EL (cell line): ENCODE results near the gene TXNIP.

ENCODE experiments used
- DNase-seq: peaks from one replicate; pipeline ENCODE4 v3.0.0-alpha.2; 2016

The TXNIP gene

GRCh38 chr1:146012703-146013558 is 16.6 kb upstream of the TXNIP start:
- DNase-seq = peak; percentile 81

DNA sequence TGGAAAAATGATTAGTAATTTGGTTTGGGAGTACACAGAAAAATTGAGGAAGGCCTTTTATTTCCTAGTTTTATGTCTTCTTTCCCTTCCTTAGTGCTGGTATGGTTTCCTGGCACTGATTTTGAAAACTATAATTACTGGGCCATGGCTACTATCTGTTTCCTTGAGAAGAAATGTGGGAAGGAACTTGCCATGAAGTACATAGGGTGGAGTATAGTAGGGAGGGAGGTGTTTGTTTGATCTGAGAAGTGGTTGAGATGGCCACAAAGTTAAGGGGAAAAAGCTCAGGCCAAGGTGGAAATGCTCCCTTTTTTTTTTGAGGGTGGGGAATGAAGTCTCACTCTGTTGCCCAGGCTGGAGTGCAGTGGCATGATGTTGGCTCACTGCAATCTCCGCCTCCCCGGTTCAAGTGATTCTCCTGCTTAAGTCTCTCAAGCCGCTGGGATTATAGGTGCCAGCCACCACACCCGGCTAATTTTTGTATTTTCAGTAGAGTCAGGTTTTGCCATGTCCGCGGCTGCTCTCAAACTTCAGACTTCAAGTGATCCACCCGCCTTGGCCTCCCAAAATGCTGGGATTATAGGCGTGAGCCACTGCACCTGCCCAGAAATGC is 13.9 kb upstream of the TXNIP start:
- DNase-seq = no peak

GRCh38 chr1:146007489-146008133 is 11.2 kb upstream of the TXNIP start:
- no peak for DNase-seq

GRCh38 chr1:146001709-146002108 is 5.3 kb upstream of the TXNIP start:
- no peak for DNase-seq

DNA sequence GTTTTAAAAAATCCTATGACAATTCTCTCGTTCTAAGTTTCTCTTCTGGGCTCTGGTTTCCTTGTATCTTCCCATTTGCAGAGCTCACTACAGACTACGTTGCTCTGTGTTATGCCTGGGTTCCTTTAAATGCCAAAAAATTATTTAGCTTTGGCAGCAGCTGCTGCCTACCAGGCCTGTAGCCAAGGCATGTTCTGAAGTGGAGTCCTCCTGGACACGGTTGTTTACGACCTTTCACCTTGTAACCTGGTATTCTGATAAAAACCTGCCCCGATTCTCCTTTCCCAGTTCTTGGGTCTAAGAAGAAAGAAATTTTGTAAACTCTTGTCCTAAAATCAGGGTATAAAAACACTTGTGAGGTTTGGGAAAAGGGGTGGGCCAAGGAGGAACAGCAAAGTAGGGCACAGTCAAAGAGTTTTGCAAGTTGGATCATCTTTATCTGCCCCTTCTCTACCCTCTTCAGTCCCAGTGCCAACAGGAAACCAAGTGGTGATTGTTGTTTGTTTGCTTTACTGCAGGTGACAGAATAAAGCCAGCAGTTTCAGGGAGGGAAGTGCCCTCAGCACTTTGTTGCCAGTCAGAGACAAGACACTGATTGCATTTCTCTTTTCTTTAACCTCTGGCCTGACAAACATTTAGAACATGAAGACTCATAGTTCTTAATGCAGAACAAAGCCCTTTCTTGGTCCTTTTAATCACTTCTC is 3.1 kb upstream of the TXNIP start:
- no peak for DNase-seq

- DNase-seq = no peak
These were observed 1.3 kb upstream of the TXNIP start for GRCh38 chr1:145997718-145998023.

- peak; percentile 44 for DNase-seq
These were observed 788 bp upstream of the TXNIP start for GRCh38 chr1:145997016-145997717.

- no peak for DNase-seq
These were observed 381 bp downstream of the TXNIP start for GRCh38 chr1:145995964-145996432.

GRCh38 chr1:145995148-145995881 is 1.1 kb downstream of the TXNIP start:
- no peak for DNase-seq

DNA sequence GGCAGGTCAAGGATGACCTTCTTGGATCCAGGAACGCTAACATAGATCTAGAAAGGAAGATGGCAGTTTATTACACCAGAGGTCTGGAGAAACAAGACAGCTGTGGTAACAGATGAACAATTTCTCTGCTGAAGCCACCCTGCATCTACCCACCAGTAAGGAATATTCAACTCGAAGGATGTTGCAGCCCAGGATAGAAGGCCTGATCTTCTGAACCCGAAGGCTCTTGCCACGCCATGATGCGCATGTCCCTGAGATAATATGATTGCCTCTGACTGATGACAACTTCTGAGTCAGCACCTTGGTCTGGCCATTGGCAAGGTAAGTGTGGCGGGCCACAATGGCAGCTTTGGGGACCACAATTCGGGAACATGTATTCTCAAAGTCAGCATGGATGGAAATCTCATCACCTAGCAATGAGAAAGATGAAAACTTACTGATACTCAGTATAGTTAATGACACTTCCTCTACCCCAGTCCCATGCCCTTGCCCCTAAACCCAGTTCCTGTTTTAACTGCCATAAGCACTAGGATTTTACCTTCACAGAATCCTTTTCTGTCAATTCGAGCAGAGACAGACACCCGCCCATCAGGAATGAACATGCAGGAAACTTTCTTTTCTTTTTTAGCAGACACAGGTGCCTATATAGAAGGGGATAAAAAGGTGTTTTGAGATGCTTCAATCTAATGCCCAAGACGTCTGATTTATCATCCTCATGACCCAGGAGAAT is 1.8 kb downstream of the TXNIP start:
- no peak for DNase-seq

DNA sequence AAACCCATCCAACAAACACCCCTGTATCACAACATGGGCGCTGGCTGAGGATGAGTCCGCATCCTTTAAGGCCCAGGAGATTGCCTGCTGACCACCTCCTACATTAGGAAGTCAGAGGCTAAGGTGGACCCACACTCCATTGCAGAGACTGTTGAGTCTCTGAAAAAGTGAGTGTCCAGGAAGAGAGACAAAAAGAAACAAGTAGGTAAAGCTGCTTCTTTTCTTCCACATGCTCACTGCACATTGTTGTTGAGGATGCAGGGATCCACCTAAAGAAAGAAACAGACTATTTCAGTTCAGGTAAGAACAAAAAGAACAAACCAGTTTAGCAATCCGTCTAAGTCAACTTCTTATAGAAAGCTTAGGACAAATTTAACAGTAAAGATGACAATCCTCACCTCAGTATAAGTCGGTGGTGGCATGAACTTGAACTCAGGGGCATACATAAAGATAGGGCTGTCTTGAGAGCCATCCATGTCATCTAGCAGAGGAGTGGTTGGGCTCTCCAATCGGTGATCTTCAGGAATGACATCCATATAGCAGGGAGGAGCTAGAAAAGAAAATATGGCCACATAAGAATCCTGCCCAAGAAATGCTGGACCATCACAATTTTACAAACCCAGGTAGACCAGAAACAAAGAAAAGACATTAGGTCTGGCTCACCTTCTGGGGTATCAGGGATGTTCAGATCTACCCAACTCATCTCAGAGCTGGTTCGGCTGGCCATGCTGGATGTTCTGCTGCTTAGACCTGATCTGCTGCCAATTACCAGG is 2.6 kb downstream of the TXNIP start:
- DNase-seq = no peak

- DNase-seq = no peak
These were observed 3.3 kb downstream of the TXNIP start for GRCh38 chr1:145992958-145993617.

GRCh38 chr1:145992502-145992936 is 3.9 kb downstream of the TXNIP start:
- DNase-seq = no peak

DNA sequence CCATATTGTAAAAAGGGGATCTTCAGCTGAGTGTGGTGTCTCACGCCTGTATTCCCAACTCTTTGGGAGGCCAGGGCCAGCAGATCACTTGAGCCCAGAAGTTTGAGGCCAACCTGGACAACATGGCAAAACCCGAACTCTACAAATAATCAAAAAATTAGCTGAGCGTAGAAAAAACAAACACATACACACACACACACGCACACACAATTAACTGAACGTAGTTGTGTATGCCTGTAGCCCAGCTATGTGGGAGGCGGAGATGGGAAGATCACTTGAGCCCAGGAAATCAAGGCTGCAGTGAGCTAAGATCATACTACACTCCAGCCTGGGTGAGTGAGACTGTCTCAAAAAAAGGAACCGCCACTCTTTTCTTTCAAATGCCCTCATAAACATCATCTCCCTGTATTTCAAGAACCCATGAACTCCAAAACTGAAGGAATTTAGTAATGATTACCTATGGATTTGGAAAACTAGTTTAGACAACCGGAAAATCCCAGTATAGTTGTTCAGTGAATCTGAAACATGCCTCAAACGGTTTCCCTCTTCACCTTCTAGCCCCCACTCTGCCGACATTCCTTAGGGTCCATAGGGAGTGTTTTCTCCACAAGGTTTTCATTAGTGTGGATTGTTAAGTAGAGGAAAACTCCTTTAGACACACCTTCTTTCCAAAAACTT is 4.5 kb downstream of the TXNIP start:
- no peak for DNase-seq

GRCh38 chr1:145990249-145990855 is 6.0 kb downstream of the TXNIP start:
- DNase-seq = no peak

DNA sequence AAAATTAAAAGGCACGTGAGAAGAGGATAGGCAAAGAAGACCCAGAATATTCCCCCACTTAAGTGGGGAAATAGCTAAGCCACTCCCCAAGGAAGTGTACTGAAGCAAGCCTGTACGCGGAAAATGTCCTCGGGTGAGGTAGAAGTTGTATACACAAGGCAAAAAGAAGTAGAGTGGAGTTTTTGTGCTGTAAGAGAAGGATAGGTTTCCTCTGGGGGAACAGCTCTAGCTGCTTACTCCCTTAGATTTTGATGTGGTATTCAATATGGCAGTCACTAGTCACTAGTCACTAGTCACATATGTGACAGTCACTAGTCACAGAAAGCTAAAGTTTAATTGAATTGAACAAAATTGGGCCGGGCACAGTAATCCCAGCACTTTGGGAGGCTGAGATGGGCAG is 7.6 kb downstream of the TXNIP start:
- DNase-seq = no peak

DNA sequence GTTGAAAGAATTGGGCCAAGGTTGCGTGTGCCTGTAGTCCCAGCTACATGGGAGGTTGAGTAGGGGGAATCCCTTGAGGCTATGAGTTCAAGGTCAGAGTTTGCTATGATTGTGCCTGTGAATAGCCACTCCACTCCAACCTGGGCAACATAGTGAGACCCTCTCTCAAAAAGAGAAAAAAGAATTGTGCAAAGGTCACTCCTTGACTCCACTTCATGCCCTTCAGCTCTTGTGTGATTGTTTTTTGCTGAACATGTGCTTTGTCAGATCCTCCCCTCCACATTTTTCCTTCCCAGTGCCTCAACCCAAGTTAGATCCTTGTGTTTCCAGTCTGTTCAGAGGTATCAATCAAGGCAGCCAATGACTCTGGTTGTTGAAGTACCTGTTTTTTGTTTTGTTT is 8.5 kb downstream of the TXNIP start:
- no peak for DNase-seq

GRCh38 chr1:145986551-145986950 is 9.8 kb downstream of the TXNIP start:
- no peak for DNase-seq
